Keratinocyte (primary cell): ENCODE measurements around the gene WNT6.

Experiments
- EZH2 ChIP-seq: IDR thresholded peaks from one replicate; pipeline ENCODE4 v1.6.1; 2012; ENCODE audit warnings: inconsistent platforms, mild to moderate bottlenecking, low read length, moderate library complexity
- TF ChIP-seq, protein P1 (sequence below), 3 experiments: IDR thresholded peaks in 1 of 3; conservative IDR thresholded peaks in 1 of 3; optimal IDR thresholded peaks in 1 of 3; 2 replicates in 2 of 3; 3 replicates in 1 of 3; pipeline versions ENCODE3 to v1.5.1; 2011; ENCODE audit warnings: low read length in 3 of 3, mild to moderate bottlenecking in 3 of 3, moderate library complexity in 2 of 3, control low read depth in 1 of 3, inconsistent platforms in 1 of 3; ENCODE audit not compliant: insufficient read depth in 2 of 3; ENCODE audit errors: extremely low read depth in 1 of 3

DNA sequence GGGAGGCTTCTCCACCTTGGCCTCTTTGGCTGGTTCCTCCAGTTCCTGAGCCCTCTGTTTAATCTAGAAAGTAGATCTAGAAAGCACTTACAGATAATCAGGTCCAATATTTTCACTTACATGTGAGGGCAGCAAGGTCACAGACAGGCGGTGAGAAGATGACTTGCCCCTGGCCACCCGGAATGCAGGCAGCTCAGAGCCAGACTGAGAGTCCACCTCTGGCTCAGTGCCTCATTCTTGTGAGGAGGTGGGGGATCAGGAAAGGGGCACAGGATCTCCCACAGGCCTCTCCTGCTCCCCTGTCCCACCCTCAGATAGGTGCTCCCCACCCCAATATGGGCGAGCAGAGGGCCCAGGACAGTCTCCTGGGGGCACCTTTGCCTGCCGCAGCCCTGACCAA lies 5.8 kb downstream of the WNT6 start:
- TF ChIP-seq, protein P1, sequence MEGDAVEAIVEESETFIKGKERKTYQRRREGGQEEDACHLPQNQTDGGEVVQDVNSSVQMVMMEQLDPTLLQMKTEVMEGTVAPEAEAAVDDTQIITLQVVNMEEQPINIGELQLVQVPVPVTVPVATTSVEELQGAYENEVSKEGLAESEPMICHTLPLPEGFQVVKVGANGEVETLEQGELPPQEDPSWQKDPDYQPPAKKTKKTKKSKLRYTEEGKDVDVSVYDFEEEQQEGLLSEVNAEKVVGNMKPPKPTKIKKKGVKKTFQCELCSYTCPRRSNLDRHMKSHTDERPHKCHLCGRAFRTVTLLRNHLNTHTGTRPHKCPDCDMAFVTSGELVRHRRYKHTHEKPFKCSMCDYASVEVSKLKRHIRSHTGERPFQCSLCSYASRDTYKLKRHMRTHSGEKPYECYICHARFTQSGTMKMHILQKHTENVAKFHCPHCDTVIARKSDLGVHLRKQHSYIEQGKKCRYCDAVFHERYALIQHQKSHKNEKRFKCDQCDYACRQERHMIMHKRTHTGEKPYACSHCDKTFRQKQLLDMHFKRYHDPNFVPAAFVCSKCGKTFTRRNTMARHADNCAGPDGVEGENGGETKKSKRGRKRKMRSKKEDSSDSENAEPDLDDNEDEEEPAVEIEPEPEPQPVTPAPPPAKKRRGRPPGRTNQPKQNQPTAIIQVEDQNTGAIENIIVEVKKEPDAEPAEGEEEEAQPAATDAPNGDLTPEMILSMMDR (optimal IDR thresholded peaks at IDR 0.05 in 1 of 3, IDR thresholded peaks at IDR 0.05 in 1 of 3, conservative IDR thresholded peaks at IDR 0.05 in 1 of 3; ENCODE audit: extremely low read depth in 1 of 3, insufficient read depth in 2 of 3, low read length in 3 of 3), result no peak
- no peak for TF ChIP-seq EZH2
